H9 (cell line): ENCODE data around the gene OR1J2. TPM values are rescaled to one million over a fixed set of nuclear protein-coding genes. Genes with fewer than 3 reads are reported as not detected.

Experiments
- DNase-seq: peaks from one replicate; pipeline ENCODE4 v3.0.0-alpha.2; 2017
- H2AFZ ChIP-seq: one replicate; pipeline ENCODE4 v1.6.1; 2013; ENCODE audit warnings: mild to moderate bottlenecking, low read length, control low read depth, moderate library complexity
- H2AK5ac ChIP-seq: 2 replicates; pipeline ENCODE4 v1.6.1; 2013; ENCODE audit warnings: low read length, control low read depth, mixed read lengths; ENCODE audit not compliant: insufficient read length
- H2BK120ac ChIP-seq: one replicate; pipeline ENCODE4 v1.6.1; 2013; ENCODE audit warnings: low read depth, mild to moderate bottlenecking, low read length, control low read depth, inconsistent platforms; ENCODE audit not compliant: poor library complexity, severe bottlenecking
- H2BK12ac ChIP-seq: 2 replicates; pipeline ENCODE4 v1.6.1; 2013; ENCODE audit warnings: low read length, control low read depth, mixed read lengths, low read depth; ENCODE audit not compliant: insufficient read length
- H2BK15ac ChIP-seq: 2 replicates; pipeline ENCODE4 v1.6.1; 2013; ENCODE audit warnings: low read depth, low read length, control low read depth
- H2BK20ac ChIP-seq: one replicate; pipeline ENCODE4 v1.6.1; 2013; ENCODE audit warnings: low read depth, mild to moderate bottlenecking, low read length, control low read depth, inconsistent platforms; ENCODE audit not compliant: poor library complexity, severe bottlenecking
- H2BK5ac ChIP-seq: 2 replicates; pipeline ENCODE4 v1.6.1; 2013; ENCODE audit warnings: low read length, control low read depth, mixed read lengths; ENCODE audit not compliant: insufficient read length
- H3K14ac ChIP-seq: 2 replicates; pipeline ENCODE4 v1.6.1; 2013; ENCODE audit warnings: low read length, control low read depth; ENCODE audit not compliant: insufficient read depth
- H3K18ac ChIP-seq: 2 replicates; pipeline ENCODE4 v1.6.1; 2013; ENCODE audit warnings: low read depth, mild to moderate bottlenecking, mixed read lengths, low read length, control low read depth; ENCODE audit not compliant: insufficient read length
- H3K23ac ChIP-seq: 2 replicates; pipeline ENCODE4 v1.6.1; 2013; ENCODE audit warnings: low read length, control low read depth, mixed read lengths, low read depth; ENCODE audit not compliant: insufficient read length
- H3K23me2 ChIP-seq: 2 replicates; pipeline ENCODE4 v1.6.1; 2013; ENCODE audit warnings: low read depth, mild to moderate bottlenecking, mixed read lengths, low read length, control low read depth; ENCODE audit not compliant: insufficient read length, poor library complexity, severe bottlenecking
- H3K27ac ChIP-seq: 2 replicates; pipeline ENCODE4 v1.5.1; 2013; ENCODE audit warnings: low read length, control low read depth, mixed read lengths, low read depth; ENCODE audit not compliant: insufficient read length
- H3K27me3 ChIP-seq: 2 replicates; pipeline ENCODE4 v1.6.1; 2013; ENCODE audit warnings: low read length, control low read depth, inconsistent platforms; ENCODE audit not compliant: insufficient read depth
- H3K4ac ChIP-seq: 2 replicates; pipeline ENCODE4 v1.6.1; 2013; ENCODE audit warnings: low read depth, mild to moderate bottlenecking, control low read depth, inconsistent platforms, low read length, moderate library complexity
- H3K4me1 ChIP-seq: 2 replicates; pipeline ENCODE4 v1.6.1; 2013; ENCODE audit warnings: low read length, control low read depth, inconsistent platforms; ENCODE audit not compliant: insufficient read depth
- H3K4me2 ChIP-seq: 2 replicates; pipeline ENCODE4 v1.6.1; 2013; ENCODE audit warnings: low read length, control low read depth, mixed read lengths; ENCODE audit not compliant: insufficient read length, insufficient read depth
- H3K56ac ChIP-seq: 2 replicates; pipeline ENCODE4 v1.6.1; 2013; ENCODE audit warnings: low read depth, mild to moderate bottlenecking, mixed read lengths, low read length, control low read depth; ENCODE audit not compliant: insufficient read length
- H3K79me1 ChIP-seq: 2 replicates; pipeline ENCODE4 v1.6.1; 2013; ENCODE audit warnings: low read depth, mild to moderate bottlenecking, moderate library complexity, low read length, control low read depth, inconsistent platforms; ENCODE audit not compliant: insufficient read depth, poor library complexity, severe bottlenecking
- H3K79me2 ChIP-seq: 2 replicates; pipeline ENCODE4 v1.6.1; 2013; ENCODE audit warnings: low read length, control low read depth, inconsistent platforms; ENCODE audit not compliant: insufficient read depth
- H3K9ac ChIP-seq: 2 replicates; pipeline ENCODE4 v1.6.1; 2013; ENCODE audit warnings: low read length, control low read depth, mixed read lengths; ENCODE audit not compliant: insufficient read length; ENCODE audit errors: extremely low read depth
- H3K9me3 ChIP-seq: one replicate; pipeline ENCODE4 v1.6.1; 2013; ENCODE audit warnings: low read depth, low read length, inconsistent platforms; ENCODE audit not compliant: control insufficient read depth
- H3T11ph ChIP-seq: one replicate; pipeline ENCODE4 v1.6.1; 2013; ENCODE audit warnings: mild to moderate bottlenecking, low read length, control low read depth, inconsistent platforms
- H4K20me1 ChIP-seq: one replicate; pipeline ENCODE4 v1.6.1; 2013; ENCODE audit not compliant: control insufficient read depth, insufficient read length, insufficient read depth
- H4K5ac ChIP-seq: 2 replicates; pipeline ENCODE4 v1.6.1; 2013; ENCODE audit warnings: low read depth, mild to moderate bottlenecking, mixed read lengths, low read length, control low read depth; ENCODE audit not compliant: insufficient read length
- H4K8ac ChIP-seq: replicated peaks from 2 replicates; pipeline ENCODE4 v1.6.1; 2013; ENCODE audit warnings: low read length, control low read depth, mixed read lengths, low read depth; ENCODE audit not compliant: insufficient read length
- H4K91ac ChIP-seq: 2 replicates; pipeline ENCODE4 v1.6.1; 2013; ENCODE audit warnings: low read depth, mild to moderate bottlenecking, moderate library complexity, mixed read lengths, low read length, control low read depth; ENCODE audit not compliant: insufficient read length
- H3K27ac Mint-ChIP-seq, 3 experiments: 2 replicates in 2 of 3; 3 replicates in 1 of 3; pipeline ENCODE4 v1.8.0; 2020 to 2021; ENCODE audit warnings: mixed read lengths in 3 of 3, mild to moderate bottlenecking in 1 of 3, moderate library complexity in 1 of 3
- H3K27me3 Mint-ChIP-seq: 2 replicates; pipeline ENCODE4 v1.8.0; 2021; ENCODE audit warnings: low read depth, mild to moderate bottlenecking, moderate library complexity, mixed read lengths
- H3K36me3 Mint-ChIP-seq, 3 experiments: 2 replicates in 2 of 3; 3 replicates in 1 of 3; pipeline ENCODE4 v1.8.0; 2020 to 2021; ENCODE audit warnings: low read depth in 3 of 3, mixed read lengths in 3 of 3; ENCODE audit not compliant: insufficient read depth in 1 of 3
- H3K4me1 Mint-ChIP-seq, 2 experiments: 2 replicates each; pipeline ENCODE4 v1.8.0; 2020; ENCODE audit warnings: mixed read lengths in 2 of 2
- H3K4me3 Mint-ChIP-seq, 2 experiments: 2 replicates in 1 of 2; 3 replicates in 1 of 2; pipeline ENCODE4 v1.8.0; 2020 to 2021; ENCODE audit warnings: mild to moderate bottlenecking in 2 of 2, mixed read lengths in 2 of 2, moderate library complexity in 1 of 2
- H3K9me3 Mint-ChIP-seq, 2 experiments: 2 replicates in 1 of 2; 3 replicates in 1 of 2; pipeline ENCODE4 v1.8.0; 2020; ENCODE audit warnings: mild to moderate bottlenecking in 2 of 2, mixed read lengths in 2 of 2, moderate library complexity in 1 of 2
- WGBS: extraction: QIAGEN DNeasy Blood & Tissue Kit; methylation state at CpG from one replicate; pipeline ENCODE4 v1.1.7; 2013; ENCODE audit warnings: missing lambda C conversion rate, low lambda C conversion rate, mixed read lengths; ENCODE audit not compliant: insufficient read length; ENCODE audit errors: extremely low coverage; 5-methylcytosine and 5-hydroxymethylcytosine counted together
- total RNA-seq: library from RNA; stranded (reverse); gene quantifications from 2 replicates; pipeline ENCODE4 v1.2.1, GENCODE V29; 2021
- TF ChIP-seq, protein P1 (sequence below): fragments of 200-600 bp; sonication (generic); conservative IDR thresholded peaks from 3 replicates; pipeline ENCODE4 v1.8.0; 2021; ENCODE audit warnings: antibody characterized with exemption, mild to moderate bottlenecking

The OR1J2 gene
- total RNA-seq, 1 experiment from 2014 or later: not detected

- Histone ChIP-seq H3K4me1 (no peaks in the 10 kb centered on the region), H2BK15ac (no peak overlapping the region), H4K8ac (no peak overlapping the region), H3K4me2 (no peak overlapping the region), H4K91ac (no peak overlapping the region), H2BK120ac (no peak overlapping the region), H3K4ac (no peak overlapping the region), H3K18ac (no peak overlapping the region), H3K9ac (no peak overlapping the region), H3K23ac (no peak overlapping the region), H2BK12ac (no peak overlapping the region), H3K79me2 (no peaks in the 10 kb centered on the region), H4K5ac (no peak overlapping the region), H3K56ac (no peak overlapping the region), H3K27me3 (no peaks in the 10 kb centered on the region), H2BK5ac (no peak overlapping the region), H3K79me1 (no peaks in the 10 kb centered on the region), H4K20me1 (no peaks in the 10 kb centered on the region), H3K9me3 (peaks cover 42% of the 10 kb centered on the region), H3K27ac (no peak overlapping the region), H2AFZ (no peak overlapping the region), H3T11ph (no peak overlapping the region), H3K23me2 (no peaks in the 10 kb centered on the region), H2BK20ac (no peak overlapping the region), H3K14ac (no peak overlapping the region), H2AK5ac (no peak overlapping the region)
- Mint-ChIP-seq H3K27ac (no peak overlapping the region), H3K9me3 (peaks cover 72 to 92% of the 10 kb centered on the region in 2 experiments), H3K4me3 (no peak overlapping the region), H3K4me1 (no peaks in the 10 kb centered on the region), H3K27me3 (peaks cover 6% of the 10 kb centered on the region; the same call in 1 of the 2 replicates), H3K36me3 (peaks cover 0 to 18% (median 0%) of the 10 kb centered on the region in 3 experiments; a peak in 3 of 7 replicates)
- no peak for DNase-seq
- no CpG with 5 or more reads among the region's 3 CpGs for WGBS
- TF ChIP-seq, protein P1, sequence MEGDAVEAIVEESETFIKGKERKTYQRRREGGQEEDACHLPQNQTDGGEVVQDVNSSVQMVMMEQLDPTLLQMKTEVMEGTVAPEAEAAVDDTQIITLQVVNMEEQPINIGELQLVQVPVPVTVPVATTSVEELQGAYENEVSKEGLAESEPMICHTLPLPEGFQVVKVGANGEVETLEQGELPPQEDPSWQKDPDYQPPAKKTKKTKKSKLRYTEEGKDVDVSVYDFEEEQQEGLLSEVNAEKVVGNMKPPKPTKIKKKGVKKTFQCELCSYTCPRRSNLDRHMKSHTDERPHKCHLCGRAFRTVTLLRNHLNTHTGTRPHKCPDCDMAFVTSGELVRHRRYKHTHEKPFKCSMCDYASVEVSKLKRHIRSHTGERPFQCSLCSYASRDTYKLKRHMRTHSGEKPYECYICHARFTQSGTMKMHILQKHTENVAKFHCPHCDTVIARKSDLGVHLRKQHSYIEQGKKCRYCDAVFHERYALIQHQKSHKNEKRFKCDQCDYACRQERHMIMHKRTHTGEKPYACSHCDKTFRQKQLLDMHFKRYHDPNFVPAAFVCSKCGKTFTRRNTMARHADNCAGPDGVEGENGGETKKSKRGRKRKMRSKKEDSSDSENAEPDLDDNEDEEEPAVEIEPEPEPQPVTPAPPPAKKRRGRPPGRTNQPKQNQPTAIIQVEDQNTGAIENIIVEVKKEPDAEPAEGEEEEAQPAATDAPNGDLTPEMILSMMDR: no peak
Measured at GRCh38 chr9:122474561-122474960, 36.0 kb upstream of the OR1J2 start.
